Lung (tissue), 12 donors: ENCODE data around the gene TNFSF10. TPM values are rescaled to one million over a fixed set of nuclear protein-coding genes. Genes with fewer than 3 reads are reported as not detected.
"Not testable (repeated sequence)": the region's sequence is repeated elsewhere in the genome, so short reads cannot be mapped to it uniquely, and the experiment has no call there.

Experiments used
- ATAC-seq: fragments of 200-7000 bp; cut with Tn5 transposase; one replicate; pipeline ENCODE4 v1.9.1; 2020; ENCODE audit warnings: moderate number of reproducible peaks; ENCODE audit not compliant: insufficient read depth, low FRiP score
- DNase-seq, 3 donors: peaks; one replicate each; pipeline ENCODE4 v3.0.0-alpha.2; 2013 to 2017
- H3K27ac ChIP-seq, 2 donors: one replicate each; pipeline ENCODE4 v1.5.1; 2013; ENCODE audit warnings: mild to moderate bottlenecking in 2 of 2, moderate library complexity in 2 of 2, control low read depth in 1 of 2, inconsistent platforms in 1 of 2, low read depth in 1 of 2, low read length in 1 of 2
- H3K27me3 ChIP-seq, 3 donors: one replicate each; pipeline ENCODE4 v1.5.1; 2013; ENCODE audit warnings: low read length in 2 of 3; ENCODE audit not compliant: control insufficient read depth in 3 of 3, insufficient read depth in 3 of 3
- H3K36me3 ChIP-seq, 4 donors: one replicate each; pipeline ENCODE4 v1.5.1; 2013; ENCODE audit warnings: low read length in 4 of 4, mild to moderate bottlenecking in 1 of 4, moderate library complexity in 1 of 4; ENCODE audit not compliant: control insufficient read depth in 4 of 4, insufficient read depth in 4 of 4
- H3K4me1 ChIP-seq, 5 donors: one replicate each; pipeline ENCODE4 v1.5.1; 2013; ENCODE audit warnings: low read length in 5 of 5, mild to moderate bottlenecking in 2 of 5, moderate library complexity in 1 of 5; ENCODE audit not compliant: control insufficient read depth in 5 of 5, insufficient read depth in 5 of 5
- H3K4me3 ChIP-seq: one replicate; pipeline ENCODE4 v1.5.1; 2013; ENCODE audit warnings: mild to moderate bottlenecking, control low read depth, moderate library complexity
- H3K9ac ChIP-seq, 2 donors: one replicate each; pipeline ENCODE4 v1.5.1; 2013; ENCODE audit warnings: low read length in 2 of 2, control low read depth in 1 of 2; ENCODE audit not compliant: insufficient read depth in 1 of 2
- H3K9me3 ChIP-seq, 4 donors: one replicate each; pipeline ENCODE4 v1.5.1; 2013; ENCODE audit warnings: low read length in 3 of 4, mild to moderate bottlenecking in 1 of 4, moderate library complexity in 1 of 4; ENCODE audit not compliant: control insufficient read depth in 4 of 4, insufficient read depth in 3 of 4
- CTCF ChIP-seq: IDR thresholded peaks from 2 replicates; pipeline ENCODE4 v1.5.1; 2012; ENCODE audit warnings: mild to moderate bottlenecking; ENCODE audit errors: control extremely low read depth, extremely low read depth
- WGBS, 2 donors: extraction: QIAGEN DNeasy Blood & Tissue Kit; methylation state at CpG; one replicate each; pipeline ENCODE4 v1.1.7; 2013; 5-methylcytosine and 5-hydroxymethylcytosine counted together
- polyA plus RNA-seq, 2 donors: library from polyadenylated mRNA; stranded (reverse); fragments of 200-250 nt; gene quantifications; one replicate each; pipeline ENCODE4 v1.2.1, GENCODE V29; 2013
- total RNA-seq, 2 donors: library from RNA; depleted of rRNA in 1 of 2; stranded (reverse); fragments of >200 nt in 1 of 2; gene quantifications; one replicate each; pipeline ENCODE4 v1.2.1, GENCODE V29; 2014 to 2021
- donor health status: control.
- donor health status: control.
- donor health status: Bipolar disorder and iron deficiency.
- donor health status: healthy.
- donor health status: DM: yes; HTN: yes; CAD: no.

TNFSF10 gene
- total and polyA plus RNA-seq, 4 donors: 22.9 to 107 (median 60.0) TPM

GRCh38 chr3:172506094-172506493 is 17.1 kb downstream of the TNFSF10 start:
- no peak for TF ChIP-seq CTCF
- Histone ChIP-seq H3K4me3 (no peak overlapping the region), H3K9me3 (no peaks in the 10 kb centered on the region), H3K4me1 (no peaks in the 10 kb centered on the region), H3K9ac (no peak overlapping the region), H3K27ac (no peak overlapping the region), H3K36me3 (peaks cover 0 to 8% (median 2%) of the 10 kb centered on the region in 4 donors), H3K27me3 (no peaks in the 10 kb centered on the region)
- no peak for DNase-seq
- no peak for ATAC-seq

- Histone ChIP-seq H3K4me1 (no peaks in the 10 kb centered on the region), H3K27ac (no peak overlapping the region), H3K9ac (no peak overlapping the region), H3K4me3 (no peak overlapping the region), H3K9me3 (no peaks in the 10 kb centered on the region), H3K27me3 (no peaks in the 10 kb centered on the region), H3K36me3 (peaks cover 0 to 3% (median 1%) of the 10 kb centered on the region in 4 donors)
- DNase-seq (no peak), ATAC-seq (no peak)
- TF ChIP-seq CTCF: no peak
These were observed 21.7 kb downstream of the TNFSF10 start for GRCh38 chr3:172501540-172501939.

GRCh38 chr3:172490198-172490669 is 33.0 kb downstream of the TNFSF10 start:
- TF ChIP-seq CTCF: peak; percentile 73
- 23 to 24% methylated on average over 4 of the region's 4 CpGs for WGBS, 2 donors

GRCh38 chr3:172478116-172478515 is 45.1 kb downstream of the TNFSF10 start:
- H3K27ac ChIP-seq: no peak overlapping the region
- no peak overlapping the region for H3K4me3 ChIP-seq
- no peak overlapping the region for H3K9ac ChIP-seq
- H3K9me3 ChIP-seq: no peaks in the 10 kb centered on the region
- ATAC-seq: no peak
- DNase-seq: no peak
- no peak for TF ChIP-seq CTCF
- H3K27me3 ChIP-seq: no peaks in the 10 kb centered on the region
- H3K4me1 ChIP-seq: peaks cover 0 to 3% (median 0%) of the 10 kb centered on the region in 5 donors
- H3K36me3 ChIP-seq: no peaks in the 10 kb centered on the region
- 57 to 85% methylated on average over 1 of the region's 1 CpG for WGBS, 2 donors

More at GRCh38 chr3:172490198-172490669, 33.0 kb downstream of the TNFSF10 start:
- H3K9ac ChIP-seq, H3K27ac ChIP-seq, H3K4me3 ChIP-seq, H3K4me1 ChIP-seq, H3K36me3 ChIP-seq, H3K27me3 ChIP-seq, H3K9me3 ChIP-seq, ATAC-seq: not testable (repeated sequence)
- peak; percentile 69 to 85 (median 76) for DNase-seq
